SK-N-SH (cell line): ENCODE results near the gene MUC12.

ENCODE experiments used
- CHD2 ChIP-seq: fragments of 150-350 bp; IDR thresholded peaks from 2 replicates; pipeline ENCODE4 v1.6.1; 2018; ENCODE audit warnings: low read length; ENCODE audit not compliant: partially characterized antibody
- EP300 ChIP-seq, 2 experiments: IDR thresholded peaks; 2 replicates each; pipeline versions ENCODE4 v1.4.0 to v1.6.1; 2012; ENCODE audit warnings: borderline replicate concordance in 1 of 2, low read depth in 1 of 2, low read length in 1 of 2
- EZH2phosphoT487 ChIP-seq: fragments of 200-600 bp; sonication (generic); IDR thresholded peaks from 2 replicates; pipeline ENCODE4 v1.6.1; 2017; ENCODE audit warnings: low read depth, mixed run types, mild to moderate bottlenecking, antibody characterized with exemption, moderate library complexity, borderline replicate concordance
- MEF2A ChIP-seq: IDR thresholded peaks from 2 replicates; pipeline ENCODE4 v1.4.0; 2012; ENCODE audit warnings: low read depth, borderline replicate concordance
- POLR2AphosphoS5 ChIP-seq: IDR thresholded peaks from 2 replicates; pipeline ENCODE4 v1.6.1; 2012; ENCODE audit warnings: low read depth, low read length
- RCOR1 ChIP-seq: fragments of 150-350 bp; IDR thresholded peaks from 2 replicates; pipeline ENCODE4 v1.6.1; 2017; ENCODE audit warnings: antibody characterized with exemption, low read length
- RXRA ChIP-seq: IDR thresholded peaks from 2 replicates; pipeline ENCODE4 v1.4.0; 2012; ENCODE audit warnings: low read depth, mild to moderate bottlenecking, borderline replicate concordance
- SMC3 ChIP-seq: IDR thresholded peaks from 2 replicates; pipeline ENCODE4 v1.6.1; 2012; ENCODE audit warnings: low read depth, low read length, improper control_type of control experiment
- TF ChIP-seq, protein P1 (sequence below): fragments of 200-600 bp; sonication (generic); IDR thresholded peaks from 2 replicates; pipeline ENCODE4 v1.6.1; 2017; ENCODE audit warnings: antibody characterized with exemption, mild to moderate bottlenecking, moderate library complexity
- TF ChIP-seq, protein P2 (sequence below): fragments of 150-350 bp; IDR thresholded peaks from 2 replicates; pipeline ENCODE4 v1.6.1; 2017; ENCODE audit warnings: antibody characterized with exemption, low read length, low read depth, borderline replicate concordance

DNA sequence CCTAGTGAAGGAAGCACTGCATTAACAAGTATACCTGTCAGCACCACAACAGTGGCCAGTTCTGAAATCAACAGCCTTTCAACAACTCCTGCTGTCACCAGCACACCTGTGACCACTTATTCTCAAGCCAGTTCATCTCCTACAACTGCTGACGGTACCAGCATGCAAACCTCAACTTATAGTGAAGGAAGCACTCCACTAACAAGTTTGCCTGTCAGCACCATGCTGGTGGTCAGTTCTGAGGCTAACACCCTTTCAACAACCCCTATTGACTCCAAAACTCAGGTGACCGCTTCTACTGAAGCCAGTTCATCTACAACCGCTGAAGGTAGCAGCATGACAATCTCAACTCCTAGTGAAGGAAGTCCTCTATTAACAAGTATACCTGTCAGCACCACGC is 66.6 kb downstream of the MUC12 start:
- no peak for TF ChIP-seq RCOR1
- TF ChIP-seq, protein P1, sequence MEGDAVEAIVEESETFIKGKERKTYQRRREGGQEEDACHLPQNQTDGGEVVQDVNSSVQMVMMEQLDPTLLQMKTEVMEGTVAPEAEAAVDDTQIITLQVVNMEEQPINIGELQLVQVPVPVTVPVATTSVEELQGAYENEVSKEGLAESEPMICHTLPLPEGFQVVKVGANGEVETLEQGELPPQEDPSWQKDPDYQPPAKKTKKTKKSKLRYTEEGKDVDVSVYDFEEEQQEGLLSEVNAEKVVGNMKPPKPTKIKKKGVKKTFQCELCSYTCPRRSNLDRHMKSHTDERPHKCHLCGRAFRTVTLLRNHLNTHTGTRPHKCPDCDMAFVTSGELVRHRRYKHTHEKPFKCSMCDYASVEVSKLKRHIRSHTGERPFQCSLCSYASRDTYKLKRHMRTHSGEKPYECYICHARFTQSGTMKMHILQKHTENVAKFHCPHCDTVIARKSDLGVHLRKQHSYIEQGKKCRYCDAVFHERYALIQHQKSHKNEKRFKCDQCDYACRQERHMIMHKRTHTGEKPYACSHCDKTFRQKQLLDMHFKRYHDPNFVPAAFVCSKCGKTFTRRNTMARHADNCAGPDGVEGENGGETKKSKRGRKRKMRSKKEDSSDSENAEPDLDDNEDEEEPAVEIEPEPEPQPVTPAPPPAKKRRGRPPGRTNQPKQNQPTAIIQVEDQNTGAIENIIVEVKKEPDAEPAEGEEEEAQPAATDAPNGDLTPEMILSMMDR = no peak
- TF ChIP-seq RXRA = no peak
- TF ChIP-seq, protein P2, sequence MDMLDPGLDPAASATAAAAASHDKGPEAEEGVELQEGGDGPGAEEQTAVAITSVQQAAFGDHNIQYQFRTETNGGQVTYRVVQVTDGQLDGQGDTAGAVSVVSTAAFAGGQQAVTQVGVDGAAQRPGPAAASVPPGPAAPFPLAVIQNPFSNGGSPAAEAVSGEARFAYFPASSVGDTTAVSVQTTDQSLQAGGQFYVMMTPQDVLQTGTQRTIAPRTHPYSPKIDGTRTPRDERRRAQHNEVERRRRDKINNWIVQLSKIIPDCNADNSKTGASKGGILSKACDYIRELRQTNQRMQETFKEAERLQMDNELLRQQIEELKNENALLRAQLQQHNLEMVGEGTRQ = no peak
- no peak for TF ChIP-seq MEF2A
- no peak for TF ChIP-seq EZH2phosphoT487
- TF ChIP-seq CHD2 = no peak
- TF ChIP-seq EP300 (IDR thresholded peaks at IDR 0.05; ENCODE audit: borderline replicate concordance in 1 of 2, low read depth in 1 of 2, low read length in 1 of 2) = no peak
- no peak for TF ChIP-seq SMC3
- no peak for TF ChIP-seq POLR2AphosphoS5
